Liver (tissue), 9 donors: ENCODE measurements around the gene SERPINB10. TPM values are rescaled to one million over a fixed set of nuclear protein-coding genes. Genes with fewer than 3 reads are reported as not detected.

ENCODE experiments used
- DNase-seq: peaks from one replicate; pipeline ENCODE4 v3.0.0-alpha.2; 2017; ENCODE audit warnings: low spot score
- H3K27ac ChIP-seq, 2 donors: one replicate each; pipeline ENCODE4 v1.7.0; 2013; ENCODE audit warnings: inconsistent platforms in 2 of 2, low read length in 2 of 2, control low read depth in 1 of 2, low read depth in 1 of 2, mild to moderate bottlenecking in 1 of 2
- H3K27me3 ChIP-seq, 4 donors: one replicate each; pipeline versions ENCODE4 v1.6.1 to v1.7.0; 2013; ENCODE audit warnings: low read length in 3 of 4, inconsistent platforms in 1 of 4, mild to moderate bottlenecking in 1 of 4, moderate library complexity in 1 of 4; ENCODE audit not compliant: control insufficient read depth in 4 of 4, insufficient read depth in 4 of 4
- H3K36me3 ChIP-seq, 4 donors: one replicate each; pipeline versions ENCODE4 v1.6.1 to v1.7.0; 2013; ENCODE audit warnings: low read length in 3 of 4, mild to moderate bottlenecking in 3 of 4, low read depth in 1 of 4, moderate library complexity in 1 of 4; ENCODE audit not compliant: control insufficient read depth in 4 of 4, insufficient read depth in 3 of 4
- H3K4me1 ChIP-seq, 4 donors: one replicate each; pipeline versions ENCODE4 v1.6.1 to v1.7.0; 2013; ENCODE audit warnings: low read length in 3 of 4, mild to moderate bottlenecking in 3 of 4, moderate library complexity in 1 of 4; ENCODE audit not compliant: control insufficient read depth in 4 of 4, insufficient read depth in 4 of 4
- H3K4me3 ChIP-seq, 3 donors: one replicate each; pipeline versions ENCODE4 v1.6.1 to v1.7.0; 2013; ENCODE audit warnings: low read length in 3 of 3, control low read depth in 1 of 3, low read depth in 1 of 3, mild to moderate bottlenecking in 1 of 3
- H3K9ac ChIP-seq, 2 donors: one replicate each; pipeline ENCODE4 v1.7.0; 2013; ENCODE audit warnings: low read length in 2 of 2, mild to moderate bottlenecking in 2 of 2, moderate library complexity in 2 of 2, control low read depth in 1 of 2, low read depth in 1 of 2
- H3K9me3 ChIP-seq, 4 donors: one replicate each; pipeline versions ENCODE4 v1.6.1 to v1.7.0; 2013; ENCODE audit warnings: low read length in 3 of 4; ENCODE audit not compliant: control insufficient read depth in 4 of 4
- ATF3 ChIP-seq: IDR thresholded peaks from 2 replicates; pipeline ENCODE4 v1.6.1; 2016; ENCODE audit warnings: antibody characterized with exemption
- CTCF ChIP-seq: fragments of 150-350 bp; IDR thresholded peaks from 2 replicates; pipeline ENCODE4 v1.5.1; 2017; ENCODE audit warnings: improper control_type of control experiment, low read depth, low read length; ENCODE audit not compliant: missing input control
- EGR1 ChIP-seq, 2 donors: IDR thresholded peaks; 2 replicates each; pipeline ENCODE4 v1.6.1; 2016 to 2018; ENCODE audit warnings: antibody characterized with exemption in 2 of 2, low read depth in 2 of 2
- GABPA ChIP-seq, 2 donors: IDR thresholded peaks in 1 of 2; conservative IDR thresholded peaks in 1 of 2; 2 replicates each; pipeline ENCODE4 v1.6.1; 2016; ENCODE audit warnings: antibody characterized with exemption in 2 of 2, mild to moderate bottlenecking in 1 of 2, moderate library complexity in 1 of 2
- MAX ChIP-seq: IDR thresholded peaks from 2 replicates; pipeline ENCODE4 v1.6.1; 2016; ENCODE audit warnings: antibody characterized with exemption
- NR2F2 ChIP-seq: IDR thresholded peaks from 2 replicates; pipeline ENCODE4 v1.6.1; 2016; ENCODE audit warnings: antibody characterized with exemption
- RAD21 ChIP-seq, 2 donors: IDR thresholded peaks; 2 replicates each; pipeline ENCODE4 v1.6.1; 2016; ENCODE audit warnings: antibody characterized with exemption in 2 of 2, mild to moderate bottlenecking in 2 of 2
- REST ChIP-seq: IDR thresholded peaks from 2 replicates; pipeline ENCODE4 v1.6.1; 2016; ENCODE audit warnings: antibody characterized with exemption, mild to moderate bottlenecking
- RXRA ChIP-seq, 2 donors: IDR thresholded peaks; 2 replicates each; pipeline ENCODE4 v1.6.1; 2017 to 2018; ENCODE audit warnings: antibody characterized with exemption in 2 of 2, mild to moderate bottlenecking in 1 of 2
- SP1 ChIP-seq: IDR thresholded peaks from 2 replicates; pipeline ENCODE4 v1.6.1; 2018; ENCODE audit warnings: antibody characterized with exemption, mild to moderate bottlenecking
- TAF1 ChIP-seq: conservative IDR thresholded peaks from 2 replicates; pipeline ENCODE4 v1.6.1; 2016; ENCODE audit warnings: antibody characterized with exemption, mild to moderate bottlenecking
- YY1 ChIP-seq: IDR thresholded peaks from 2 replicates; pipeline ENCODE4 v1.6.1; 2016; ENCODE audit warnings: antibody characterized with exemption, mild to moderate bottlenecking
- ZBTB33 ChIP-seq: IDR thresholded peaks from 2 replicates; pipeline ENCODE4 v1.6.1; 2016; ENCODE audit warnings: antibody characterized with exemption
- WGBS: extraction: QIAGEN DNeasy Blood & Tissue Kit; methylation state at CpG from one replicate; pipeline ENCODE4 v1.1.7; 2013; 5-methylcytosine and 5-hydroxymethylcytosine counted together
- polyA plus RNA-seq, 2 donors: library from polyadenylated mRNA; stranded (reverse) in 1 of 2; unstranded in 1 of 2; fragments of 200-250 nt in 1 of 2; fragments of >200 nt in 1 of 2; fragmentation: Nextera tagmentation in 1 of 2; extraction: Ambion mirVana in 1 of 2; gene quantifications; one replicate each; pipeline versions ENCODE4 v1.2.1 to v1.2.3, GENCODE V29; 2013 to 2015
- total RNA-seq, 2 donors: library from RNA; depleted of rRNA; stranded (reverse); fragments of >200 nt; gene quantifications; one replicate each; pipeline ENCODE4 v1.2.3, GENCODE V29; 2014
- donor health status: healthy.
- donor health status: healthy.
- donor health status: healthy.
- donor health status: healthy.
- donor health status: healthy.

The SERPINB10 gene
- total and polyA plus RNA-seq, 4 donors: 4.6 TPM; not detected in 3

- Histone ChIP-seq H3K9ac (peak overlapping the region; percentile 52 to 65), H3K4me3 (peak overlapping the region in 2 of 3 donors; percentile 11 to 15), H3K4me1 (peaks cover 0 to 26% (median 15%) of the 10 kb centered on the region in 4 donors), H3K9me3 (no peaks in the 10 kb centered on the region), H3K36me3 (peaks cover 0 to 7% (median 4%) of the 10 kb centered on the region in 4 donors), H3K27ac (peak overlapping the region; percentile 8 to 43), H3K27me3 (no peaks in the 10 kb centered on the region)
- no peak for DNase-seq
- peak; percentile 10 for TF ChIP-seq REST
- peak; percentile 89 to 91 for TF ChIP-seq RAD21 (IDR thresholded peaks at IDR 0.05)
- TF ChIP-seq TAF1: no peak
- TF ChIP-seq YY1: peak; percentile 19
- peak; percentile 88 for TF ChIP-seq CTCF
- TF ChIP-seq NR2F2: peak; percentile 11
- TF ChIP-seq SP1: no peak
- WGBS: 7% methylated on average over 6 of the region's 6 CpGs
Observed at GRCh38 chr18:63979409-63979920, 71.7 kb downstream of the SERPINB10 start.

GRCh38 chr18:63980027-63980426 lies 72.3 kb downstream of the SERPINB10 start:
- WGBS: 42% methylated on average over 7 of the region's 7 CpGs
- H3K36me3 ChIP-seq: peaks cover 0 to 7% (median 4%) of the 10 kb centered on the region in 4 donors
- peak overlapping the region in 1 of 2 donors; percentile 8 for H3K27ac ChIP-seq
- no peaks in the 10 kb centered on the region for H3K9me3 ChIP-seq
- no peak for TF ChIP-seq RAD21 (IDR thresholded peaks at IDR 0.05)
- TF ChIP-seq MAX: no peak
- TF ChIP-seq ATF3: no peak
- no peak for TF ChIP-seq RXRA (IDR thresholded peaks at IDR 0.05)
- no peak for TF ChIP-seq EGR1 (IDR thresholded peaks at IDR 0.05; ENCODE audit: low read depth in 2 of 2)
- no peak for TF ChIP-seq GABPA (IDR thresholded peaks at IDR 0.05 in 1 of 2, conservative IDR thresholded peaks at IDR 0.05 in 1 of 2)
- TF ChIP-seq ZBTB33: no peak
- no peaks in the 10 kb centered on the region for H3K27me3 ChIP-seq
- DNase-seq: no peak
- peak overlapping the region in 1 of 3 donors; percentile 15 for H3K4me3 ChIP-seq
- H3K4me1 ChIP-seq: peaks cover 0 to 20% (median 10%) of the 10 kb centered on the region in 4 donors
- no peak overlapping the region for H3K9ac ChIP-seq
